ENCODE measurements around the gene SFN. TPM values are rescaled to one million over a fixed set of nuclear protein-coding genes. Genes with fewer than 3 reads are reported as not detected.
A peak's percentile ranks its signal among the peaks of the same experiment; 100 is the strongest.
"Not testable (repeated sequence)": the region's sequence is repeated elsewhere in the genome, so short reads cannot be mapped to it uniquely, and the experiment has no call there.

Gene SFN
- total and polyA plus RNA-seq, 5 experiments from 2014 or later = 0.38 to 0.47 TPM; not detected in 3

GRCh38 chr1:26856604-26857469 is 6.1 kb upstream of the SFN start:
- peaks cover 0 to 38% (median 5%) of the 10 kb centered on the region in 3 donors for H3K36me3 Mint-ChIP-seq
- DNase-seq = no peak
- H3K27me3 Mint-ChIP-seq = no peaks in the 10 kb centered on the region
- no peak for ATAC-seq
- no peaks in the 10 kb centered on the region for H3K9me3 Mint-ChIP-seq
- no peak overlapping the region for H3K4me3 Mint-ChIP-seq
- peak overlapping the region in 1 of 10 donors; percentile 10 for H3K27ac Mint-ChIP-seq
- peaks cover 0 to 2% (median 0%) of the 10 kb centered on the region in 4 donors for H3K4me1 Mint-ChIP-seq
- POLR2A ChIA-PET = interaction anchor here (1.4 kb wide), 1 partner anchor 8 kb away, joined by 6 read pairs; no protein-coding TSS in a partner anchor

GRCh38 chr1:26857473-26858060 is 5.4 kb upstream of the SFN start:
- POLR2A ChIA-PET = interaction anchor here (0.5 to 0.7 kb wide), 2 partner anchors 19 to 39 kb away, joined by 3 read pairs; no protein-coding TSS in a partner anchor
- no peak for ATAC-seq
- H3K27ac Mint-ChIP-seq = peak overlapping the region in 2 of 10 donors; percentile 4 to 29
- H3K9me3 Mint-ChIP-seq = no peaks in the 10 kb centered on the region
- no peaks in the 10 kb centered on the region for H3K27me3 Mint-ChIP-seq
- DNase-seq = no peak
- H3K36me3 Mint-ChIP-seq = peaks cover 0 to 31% (median 3%) of the 10 kb centered on the region in 3 donors
- H3K4me3 Mint-ChIP-seq = no peak overlapping the region
- H3K4me1 Mint-ChIP-seq = peaks cover 0 to 4% (median 3%) of the 10 kb centered on the region in 4 donors

GRCh38 chr1:26858160-26858559 is 4.8 kb upstream of the SFN start:
- Mint-ChIP-seq H3K4me3 (no peak overlapping the region), H3K4me1 (peaks cover 3 to 9% (median 5%) of the 10 kb centered on the region in 4 donors), H3K27ac (peak overlapping the region in 1 of 10 donors; percentile 4), H3K36me3 (peaks cover 0 to 25% (median 0%) of the 10 kb centered on the region in 3 donors), H3K27me3 (no peaks in the 10 kb centered on the region), H3K9me3 (no peaks in the 10 kb centered on the region)
- POLR2A ChIA-PET = interaction anchor here (0.5 to 1.1 kb wide), 3 partner anchors 13 to 39 kb away, joined by 3 to 4 read pairs (median 3); no protein-coding TSS in a partner anchor
- DNase-seq (no peak), ATAC-seq (no peak)

GRCh38 chr1:26858891-26859640 is 3.9 kb upstream of the SFN start:
- no peak overlapping the region for H3K4me3 Mint-ChIP-seq
- H3K27me3 Mint-ChIP-seq = no peaks in the 10 kb centered on the region
- no peaks in the 10 kb centered on the region for H3K9me3 Mint-ChIP-seq
- H3K27ac Mint-ChIP-seq = no peak overlapping the region
- DNase-seq = no peak
- peaks cover 6 to 16% (median 13%) of the 10 kb centered on the region in 4 donors for H3K4me1 Mint-ChIP-seq
- no peak for ATAC-seq
- POLR2A ChIA-PET = interaction anchor here (0.6 to 1.1 kb wide), 2 partner anchors 12 to 30 kb away, joined by 3 to 4 read pairs; no protein-coding TSS in a partner anchor
- H3K36me3 Mint-ChIP-seq = peaks cover 0 to 19% (median 0%) of the 10 kb centered on the region in 3 donors

GRCh38 chr1:26861286-26861701 is 1.7 kb upstream of the SFN start:
- no peak for ATAC-seq
- DNase-seq = no peak
- Mint-ChIP-seq H3K4me1 (peaks cover 10 to 29% (median 24%) of the 10 kb centered on the region in 4 donors), H3K36me3 (peaks cover 0 to 4% (median 0%) of the 10 kb centered on the region in 3 donors), H3K4me3 (peak overlapping the region in 1 of 10 donors; percentile 14), H3K9me3 (no peaks in the 10 kb centered on the region), H3K27ac (no peak overlapping the region), H3K27me3 (no peaks in the 10 kb centered on the region)
- POLR2A ChIA-PET = no interaction called here

GRCh38 chr1:26861889-26862378 is 1.0 kb upstream of the SFN start:
- peaks cover 10 to 29% (median 24%) of the 10 kb centered on the region in 4 donors for H3K4me1 Mint-ChIP-seq
- POLR2A ChIA-PET = interaction anchor here (0.6 to 1.4 kb wide), 3 partner anchors 22 to 322 kb away, joined by 3 to 4 read pairs (median 3); partner anchors contain the start of gene GPN2
- no peak for DNase-seq
- H3K36me3 Mint-ChIP-seq = peaks cover 0 to 1% (median 0%) of the 10 kb centered on the region in 3 donors
- H3K9me3 Mint-ChIP-seq = no peaks in the 10 kb centered on the region
- ATAC-seq = no peak
- no peak overlapping the region for H3K27ac Mint-ChIP-seq
- no peaks in the 10 kb centered on the region for H3K27me3 Mint-ChIP-seq
- H3K4me3 Mint-ChIP-seq = peak overlapping the region in 4 of 10 donors; percentile 4 to 37 (median 20)

- DNase-seq = peak in 1 of 10 donors; percentile 5
- Mint-ChIP-seq H3K36me3 (no peaks in the 10 kb centered on the region), H3K4me1 (peaks cover 10 to 29% (median 24%) of the 10 kb centered on the region in 4 donors), H3K4me3 (peak overlapping the region; percentile 15 to 100 (median 97)), H3K27me3 (no peaks in the 10 kb centered on the region), H3K27ac (peak overlapping the region in 4 of 10 donors; percentile 24 to 95 (median 91)), H3K9me3 (no peaks in the 10 kb centered on the region)
- no peak for ATAC-seq
- POLR2A ChIA-PET = interaction anchor here (2.0 kb wide), 1 partner anchor 8 kb away, joined by 6 read pairs; no protein-coding TSS in a partner anchor
Measured at GRCh38 chr1:26863685-26864077, 732 bp downstream of the SFN start.

GRCh38 chr1:26864610-26865480 is 1.9 kb downstream of the SFN start:
- Mint-ChIP-seq H3K36me3 (no peaks in the 10 kb centered on the region), H3K27me3 (no peaks in the 10 kb centered on the region), H3K4me3 (peak overlapping the region; percentile 87 to 100 (median 98)), H3K9me3 (no peaks in the 10 kb centered on the region), H3K4me1 (peaks cover 10 to 29% (median 24%) of the 10 kb centered on the region in 4 donors), H3K27ac (peak overlapping the region; percentile 86 to 99 (median 94))
- peak; percentile 92 to 94 for ATAC-seq
- DNase-seq = peak; percentile 88 to 96 (median 93)
- POLR2A ChIA-PET = interaction anchor here (0.5 to 2.1 kb wide), 20 partner anchors 9 to 1619 kb away, joined by 3 to 23 read pairs (median 4); partner anchors contain the start of genes GPATCH3, GPN2, HMGN2 and PIGV

- not testable (repeated sequence) for H3K27ac Mint-ChIP-seq, H3K4me3 Mint-ChIP-seq, DNase-seq, H3K4me1 Mint-ChIP-seq, ATAC-seq, H3K9me3 Mint-ChIP-seq, H3K27me3 Mint-ChIP-seq
- POLR2A ChIA-PET = interaction anchor here (0.7 kb wide), 1 partner anchor 245 kb away, joined by 4 read pairs; no protein-coding TSS in a partner anchor
- H3K36me3 Mint-ChIP-seq = peaks cover 0 to 15% (median 0%) of the 10 kb centered on the region in 3 donors
Measured at GRCh38 chr1:26873097-26873496, 10.1 kb downstream of the SFN start.

GRCh38 chr1:26874896-26875295 is 11.9 kb downstream of the SFN start:
- peaks cover 0 to 29% (median 0%) of the 10 kb centered on the region in 3 donors for H3K36me3 Mint-ChIP-seq
- DNase-seq (no peak), ATAC-seq (no peak)
- H3K27ac Mint-ChIP-seq = no peak overlapping the region
- POLR2A ChIA-PET = no interaction called here
- H3K4me3 Mint-ChIP-seq = no peak overlapping the region
- peaks cover 0 to 3% (median 0%) of the 10 kb centered on the region in 4 donors for H3K4me1 Mint-ChIP-seq
- H3K9me3 Mint-ChIP-seq = no peaks in the 10 kb centered on the region
- H3K27me3 Mint-ChIP-seq = no peaks in the 10 kb centered on the region

- ATAC-seq (no peak), DNase-seq (no peak)
- POLR2A ChIA-PET = interaction anchor here (0.5 to 1.0 kb wide), 2 partner anchors 23 to 194 kb away, joined by 3 read pairs; partner anchors contain the start of gene GPATCH3
- Mint-ChIP-seq H3K27me3 (no peaks in the 10 kb centered on the region), H3K9me3 (no peaks in the 10 kb centered on the region), H3K36me3 (peaks cover 0 to 48% (median under 1%) of the 10 kb centered on the region in 3 donors), H3K27ac (no peak overlapping the region), H3K4me3 (no peak overlapping the region), H3K4me1 (peaks cover 0 to 3% (median under 1%) of the 10 kb centered on the region in 4 donors)
Measured at GRCh38 chr1:26877326-26877725, 14.4 kb downstream of the SFN start.
